SH-SY5Y (cell line): ENCODE data around the gene ZFYVE1.

Source experiments
- GATA2 ChIP-seq: IDR thresholded peaks from 2 replicates; pipeline ENCODE4 v1.6.1; 2011; ENCODE audit warnings: mild to moderate bottlenecking, low read depth, low read length
- GATA3 ChIP-seq: IDR thresholded peaks from 2 replicates; pipeline ENCODE4 v1.6.1; 2011; ENCODE audit warnings: low read depth, mild to moderate bottlenecking, low read length, moderate library complexity

DNA sequence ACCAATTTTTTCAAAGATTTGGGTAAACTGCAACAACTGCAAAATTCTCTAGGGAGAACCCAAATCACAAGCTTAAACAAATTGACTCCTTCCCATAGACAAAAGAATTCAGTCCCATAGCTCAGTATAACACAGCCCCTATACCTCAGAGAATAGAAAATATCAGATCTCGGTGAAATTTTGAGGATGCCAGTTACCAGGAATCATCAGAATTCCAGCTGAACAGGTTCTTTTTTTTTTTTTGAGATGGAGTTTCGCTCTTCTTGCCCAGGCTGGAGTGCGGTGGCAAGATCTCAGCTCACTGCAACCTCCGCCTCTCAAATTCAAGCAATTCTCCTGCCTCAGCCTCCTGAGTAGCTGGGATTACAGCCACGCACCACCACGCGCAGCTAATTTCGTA, 36.7 kb downstream of the ZFYVE1 start:
- TF ChIP-seq GATA2 (no peak), GATA3 (no peak)
